SW 1271 (cell line): ENCODE measurements around the gene CCPG1.

Source experiments
- DNase-seq, 2 experiments: peaks; one replicate each; lab custom pipeline; 2025; lab: John Stamatoyannopoulos, UW

The CCPG1 gene

DNA sequence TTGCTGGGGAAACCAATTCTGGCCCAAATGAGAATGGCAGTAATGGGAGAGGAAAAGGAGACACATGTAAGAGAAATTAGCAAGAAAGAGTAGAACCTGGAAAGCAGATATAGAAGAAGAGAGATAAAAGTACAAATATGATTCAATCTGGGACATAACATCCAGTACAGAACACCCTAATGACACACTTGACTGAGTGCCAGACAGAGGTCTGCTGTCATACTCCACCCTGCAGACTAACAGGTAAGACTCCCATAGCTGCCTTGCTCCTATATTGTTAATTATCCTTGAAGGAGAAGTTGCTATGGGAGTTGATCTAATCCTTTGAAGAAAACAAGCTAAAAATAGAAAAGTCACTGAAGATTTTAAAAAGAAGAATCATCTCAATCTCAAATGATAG lies 21.1 kb downstream of the CCPG1 start:
- no peak for DNase-seq

DNA sequence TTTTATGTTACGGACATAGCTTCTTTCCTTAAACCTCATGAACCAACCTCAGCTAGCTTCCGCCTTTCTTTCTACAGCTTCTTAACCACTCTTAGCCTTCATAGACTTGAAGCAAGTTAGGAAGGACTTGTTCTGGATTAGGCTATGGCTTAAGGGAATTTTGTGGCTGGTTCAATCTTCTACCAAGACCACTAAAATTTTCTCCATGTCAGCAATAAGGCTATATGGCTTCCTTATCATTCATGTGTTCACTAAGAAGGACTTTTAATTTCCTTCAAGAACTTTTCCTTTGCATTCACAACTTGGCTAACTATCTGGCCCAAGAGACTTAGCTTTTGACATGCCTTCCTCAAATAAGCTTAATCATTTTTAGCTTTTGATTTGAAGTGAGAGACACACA lies 24.5 kb downstream of the CCPG1 start:
- no peak for DNase-seq

DNA sequence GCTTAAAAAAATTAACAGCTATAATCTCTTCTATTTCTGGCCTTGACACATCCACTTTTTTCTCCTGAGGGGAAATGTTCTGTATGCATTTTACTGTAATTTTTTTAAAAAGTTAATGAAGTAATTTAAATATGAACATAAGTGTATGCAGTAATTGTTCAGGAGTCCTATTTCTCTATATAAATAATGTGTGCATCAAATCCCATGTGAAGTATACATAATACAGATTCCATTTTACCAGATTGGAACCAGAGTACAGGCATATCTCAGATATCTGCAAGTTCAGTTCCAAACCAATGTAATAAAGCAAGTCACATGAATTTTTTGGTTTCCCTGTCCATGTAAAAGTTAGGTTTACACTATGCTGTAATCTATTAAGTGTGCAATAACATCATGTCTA lies 26.6 kb downstream of the CCPG1 start:
- DNase-seq, result no peak

DNA sequence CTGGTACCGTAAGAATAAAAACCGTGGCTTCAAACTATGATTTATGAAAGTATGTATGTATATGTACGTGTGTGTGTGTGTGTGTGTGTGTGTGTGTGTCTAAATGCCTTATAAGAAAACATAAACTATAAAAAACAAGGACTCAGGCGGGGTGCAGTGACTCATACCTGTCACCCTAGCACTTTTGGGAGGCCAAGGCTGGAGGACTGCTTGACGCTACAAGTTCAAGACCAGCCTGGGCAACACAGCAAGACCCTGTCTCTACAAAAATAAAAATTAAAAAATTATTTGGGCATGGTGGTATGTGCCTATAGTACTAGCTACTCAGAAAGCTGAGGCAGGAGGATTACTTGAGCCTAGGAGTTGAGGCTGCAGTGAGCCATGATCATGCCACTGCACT lies 29.1 kb downstream of the CCPG1 start:
- no peak for DNase-seq

DNA sequence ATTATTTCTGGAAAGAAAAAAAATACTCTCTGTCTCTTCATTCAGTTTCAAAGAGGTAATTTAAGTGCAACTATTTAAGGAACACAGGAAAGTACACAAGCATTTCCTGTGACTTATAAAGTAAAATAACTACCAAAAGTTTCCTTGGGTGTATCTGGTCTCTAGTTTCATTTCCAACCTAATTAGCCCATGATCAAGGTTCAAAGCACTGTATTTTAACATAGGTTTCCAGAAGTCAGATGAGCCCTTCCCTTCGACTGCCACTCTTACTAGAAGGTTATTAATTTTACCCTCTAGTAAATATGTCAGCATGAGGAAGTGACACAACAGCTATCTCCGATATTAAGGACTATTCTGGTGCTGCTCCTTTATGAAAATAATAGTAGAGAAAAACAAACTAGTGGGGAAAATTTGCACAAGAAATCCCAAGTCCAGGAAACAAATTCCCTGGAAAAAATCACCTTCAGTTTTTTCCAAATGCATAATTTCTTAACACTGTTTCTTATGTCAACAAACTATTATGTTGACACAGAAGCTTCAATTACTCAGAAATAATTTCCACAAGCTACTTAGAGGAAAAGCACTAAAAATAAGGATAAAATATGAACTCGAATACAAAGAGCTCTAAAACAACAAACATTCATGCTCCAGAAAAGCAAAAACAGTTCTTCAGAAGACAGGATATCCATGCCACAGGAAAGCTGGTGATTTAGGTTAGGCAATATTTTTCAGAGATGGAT lies 35.3 kb downstream of the CCPG1 start:
- no peak for DNase-seq

DNA sequence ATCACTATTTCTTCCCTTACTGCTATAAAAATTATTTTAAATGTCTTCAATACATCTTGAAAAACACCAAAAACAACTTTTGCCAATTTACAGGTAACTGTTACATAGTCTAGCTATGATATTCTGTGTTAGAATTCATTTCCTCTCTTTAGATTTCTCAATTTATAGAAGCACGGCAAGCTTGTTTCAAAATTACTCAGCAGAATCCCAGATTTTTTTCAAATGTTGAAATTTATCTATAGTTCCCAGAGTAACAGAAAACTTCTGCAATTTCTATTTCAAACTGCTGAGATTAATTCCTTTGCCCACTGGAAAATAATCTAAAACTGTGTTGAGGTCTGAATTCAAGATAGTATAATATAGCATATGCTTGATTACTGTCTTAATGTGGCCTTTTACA lies 41.2 kb downstream of the CCPG1 start:
- DNase-seq, result no peak

DNA sequence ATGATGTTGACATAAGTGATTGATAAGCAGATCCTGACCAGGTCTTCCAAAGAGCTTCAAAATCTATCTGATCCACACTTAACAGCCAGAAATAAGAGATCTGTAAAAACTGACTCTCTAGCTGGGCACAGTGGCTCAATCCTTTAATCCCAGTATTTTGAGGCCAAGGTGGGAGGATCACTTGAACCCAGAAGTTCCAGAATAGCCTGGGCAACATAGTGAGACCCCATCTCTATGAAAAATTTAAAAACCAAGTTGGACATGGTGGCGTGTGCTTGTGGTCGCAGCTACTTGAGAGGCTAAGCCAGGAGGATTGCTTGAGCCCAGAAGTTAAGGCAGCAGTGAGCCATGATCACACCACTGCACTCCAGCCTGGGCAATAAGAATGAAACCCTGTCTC lies 45.5 kb downstream of the CCPG1 start:
- no peak for DNase-seq

DNA sequence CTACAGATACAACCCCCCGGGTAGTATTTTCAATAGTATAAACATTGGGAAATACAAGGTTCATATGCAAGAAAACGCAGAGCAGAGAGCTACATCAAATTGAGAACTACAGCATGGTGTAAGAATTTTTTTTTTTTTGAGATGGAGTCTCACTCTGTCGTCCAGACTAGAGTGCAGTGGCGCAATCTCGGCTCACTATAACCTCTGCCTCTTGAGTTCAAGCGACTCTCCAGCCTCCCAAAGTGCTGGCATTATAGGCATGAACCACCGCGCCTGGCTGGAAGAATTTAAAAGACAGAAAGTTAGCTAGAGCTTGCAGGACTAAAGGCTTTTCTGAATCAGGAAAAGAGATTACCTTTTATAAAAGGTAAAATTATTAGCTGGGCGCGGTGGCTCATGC lies 47.1 kb downstream of the CCPG1 start:
- no peak for DNase-seq

DNA sequence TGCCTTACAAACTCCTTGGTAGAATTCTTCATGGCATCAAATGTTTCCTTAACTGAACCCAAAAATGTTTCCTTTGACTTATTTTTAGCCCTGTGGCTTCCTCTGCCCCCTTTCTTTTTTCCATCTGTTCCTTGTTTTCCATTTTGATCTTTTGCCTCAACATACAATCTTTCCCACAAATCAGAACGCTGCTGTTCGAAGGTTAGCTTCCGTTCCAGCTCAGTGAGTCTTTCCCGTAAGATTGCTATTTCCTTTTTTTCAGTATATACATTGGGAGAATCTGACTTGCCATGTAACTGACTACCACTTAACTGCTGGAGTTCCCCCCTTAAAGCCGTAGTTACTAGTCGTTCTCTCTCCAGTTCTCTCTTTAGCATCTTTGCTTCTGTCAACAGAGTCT lies 47.9 kb downstream of the CCPG1 start:
- DNase-seq, result no peak

DNA sequence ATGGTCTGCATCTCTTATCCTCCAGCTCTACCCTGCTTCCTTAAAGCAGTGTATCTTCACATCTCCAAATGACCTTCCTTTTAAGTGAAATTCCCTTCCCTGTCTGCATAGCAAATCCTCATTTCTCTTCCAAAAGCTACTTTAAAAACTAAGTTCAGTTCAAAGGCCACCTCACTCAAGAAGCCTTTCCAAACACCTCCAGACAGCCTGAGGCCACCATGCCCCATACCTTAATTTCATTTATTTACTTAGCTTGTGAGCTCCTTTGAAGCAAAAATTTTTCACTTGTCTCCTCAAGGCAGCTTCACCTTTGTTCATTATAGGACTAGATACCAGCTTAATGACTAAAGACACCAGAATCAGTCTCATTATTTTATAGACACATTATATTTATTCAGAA lies 49.7 kb downstream of the CCPG1 start:
- DNase-seq, result no peak

DNA sequence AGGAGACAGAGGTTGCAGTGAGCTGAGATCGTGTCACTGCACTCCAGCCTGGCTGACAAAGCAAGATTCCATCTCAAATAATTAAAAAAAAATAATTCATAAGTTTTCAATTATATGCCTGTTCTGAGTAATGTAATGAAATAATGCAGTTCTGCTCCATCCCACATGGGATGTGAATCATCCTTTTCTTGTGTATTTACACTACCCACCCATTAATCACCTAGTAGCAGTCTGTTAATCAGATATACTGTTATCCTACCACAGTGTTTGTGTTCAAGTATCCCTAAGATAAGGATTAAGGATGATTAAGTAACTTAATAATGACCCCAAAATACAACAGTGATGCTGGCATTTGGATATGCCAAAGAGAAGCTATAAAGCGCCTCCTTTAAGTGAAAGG lies 50.4 kb downstream of the CCPG1 start:
- no peak for DNase-seq

DNA sequence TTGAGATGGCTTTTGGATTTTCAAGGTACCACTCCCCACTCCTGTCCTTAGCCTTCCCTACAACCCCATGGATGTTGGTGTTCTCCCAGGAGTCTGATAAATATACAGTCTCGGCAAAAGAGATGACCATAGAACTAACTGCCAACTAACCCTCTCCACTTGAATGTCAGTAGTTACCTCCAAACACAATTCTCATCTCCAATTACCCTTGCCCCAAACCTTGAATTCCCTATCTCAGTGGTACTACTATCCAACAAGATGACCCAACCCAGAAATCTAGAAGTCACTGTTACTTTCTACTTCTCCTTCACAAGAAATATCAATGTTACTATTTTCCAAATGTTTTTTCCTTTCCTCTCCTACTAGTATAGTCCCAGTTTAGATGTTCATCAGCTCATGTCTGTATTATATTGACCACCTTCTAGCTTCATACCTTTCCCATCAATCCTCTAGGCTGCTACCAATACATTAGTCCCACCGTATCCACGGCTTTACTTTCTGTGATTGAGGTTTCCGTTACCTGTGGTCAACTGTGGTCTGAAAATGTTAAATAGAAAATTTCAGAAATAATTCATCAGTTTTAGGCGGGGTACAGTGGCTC lies 51.1 kb downstream of the CCPG1 start:
- DNase-seq, result no peak

DNA sequence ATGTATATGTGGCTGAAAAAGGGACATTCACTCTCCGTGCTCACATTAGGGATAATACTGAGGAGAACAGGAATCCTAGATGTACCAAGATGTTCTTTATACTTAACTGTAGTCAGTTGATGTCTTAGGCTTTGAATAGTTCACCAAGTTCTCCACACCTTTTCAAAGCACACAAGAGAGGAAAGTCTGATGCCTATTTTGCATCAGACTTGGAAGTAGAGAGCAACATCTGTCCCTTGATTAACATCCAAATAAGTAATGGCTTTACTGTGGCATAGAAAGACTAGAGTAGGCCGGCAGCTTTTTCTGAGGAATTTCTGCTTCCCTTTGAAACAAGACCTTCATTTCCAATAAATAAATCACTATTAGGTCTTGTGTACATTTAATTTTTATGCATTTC lies 55.1 kb downstream of the CCPG1 start:
- no peak for DNase-seq

DNA sequence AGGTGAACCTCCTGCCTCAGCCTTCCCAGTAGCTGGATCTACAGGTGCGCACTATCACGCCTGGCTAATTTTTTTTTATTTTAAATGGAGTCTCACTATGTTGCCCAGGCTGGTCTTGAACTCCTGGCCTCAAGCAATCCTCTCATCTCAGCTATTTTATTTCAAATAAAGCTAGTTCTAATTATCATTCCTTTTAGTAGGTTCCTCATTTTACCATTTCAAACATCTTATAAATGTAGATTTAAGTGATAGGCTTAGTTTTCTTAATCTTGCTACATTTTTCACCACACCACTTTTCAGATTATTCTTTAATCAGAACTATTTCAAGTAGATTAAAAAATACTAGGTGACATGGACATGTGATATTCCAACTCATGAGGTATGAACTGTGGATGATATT lies 58.9 kb downstream of the CCPG1 start:
- DNase-seq, result no peak

DNA sequence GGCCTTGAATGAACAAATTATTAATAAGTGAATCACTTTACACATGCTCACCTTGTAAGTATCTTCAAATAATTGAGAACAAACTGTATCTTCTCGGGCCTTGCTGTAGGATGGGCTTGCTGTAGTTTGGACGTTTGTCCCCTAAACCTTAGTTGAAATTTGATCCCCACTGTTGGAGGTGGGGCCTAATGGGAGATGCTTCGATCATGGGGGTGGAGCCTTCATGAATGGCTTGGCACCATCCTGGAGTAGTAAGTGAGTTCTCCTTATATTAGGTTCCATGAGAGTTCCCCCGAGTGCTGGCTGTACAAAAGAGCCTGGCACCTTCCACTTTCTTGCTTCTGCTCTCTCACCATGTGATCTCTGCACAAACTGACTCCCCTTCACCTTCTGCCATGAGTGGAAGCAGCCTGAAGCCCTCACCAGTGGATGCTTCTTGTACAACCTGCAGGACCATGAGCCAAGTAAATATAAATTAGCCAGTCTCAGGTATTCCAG lies 59.8 kb downstream of the CCPG1 start:
- DNase-seq, result no peak

DNA sequence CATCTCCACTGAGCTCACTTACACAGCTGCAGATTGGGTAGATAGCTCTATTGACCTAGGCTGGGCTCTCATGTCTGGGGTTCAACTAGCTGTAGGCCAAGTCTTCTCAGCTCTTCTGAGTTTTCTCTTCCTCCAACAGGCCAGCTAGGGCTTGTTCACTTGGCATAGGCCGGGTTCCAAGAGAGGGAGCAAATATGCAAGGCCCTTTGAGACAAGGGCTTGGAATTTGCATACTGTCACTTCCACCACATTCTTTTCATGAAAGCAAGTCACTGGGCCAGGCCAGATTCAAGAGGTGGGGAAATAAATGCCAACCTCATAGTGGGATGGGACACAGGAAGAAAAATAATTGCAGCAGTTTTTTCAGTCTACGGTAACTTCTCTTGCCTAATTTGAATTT lies 64.0 kb downstream of the CCPG1 start:
- no peak for DNase-seq

DNA sequence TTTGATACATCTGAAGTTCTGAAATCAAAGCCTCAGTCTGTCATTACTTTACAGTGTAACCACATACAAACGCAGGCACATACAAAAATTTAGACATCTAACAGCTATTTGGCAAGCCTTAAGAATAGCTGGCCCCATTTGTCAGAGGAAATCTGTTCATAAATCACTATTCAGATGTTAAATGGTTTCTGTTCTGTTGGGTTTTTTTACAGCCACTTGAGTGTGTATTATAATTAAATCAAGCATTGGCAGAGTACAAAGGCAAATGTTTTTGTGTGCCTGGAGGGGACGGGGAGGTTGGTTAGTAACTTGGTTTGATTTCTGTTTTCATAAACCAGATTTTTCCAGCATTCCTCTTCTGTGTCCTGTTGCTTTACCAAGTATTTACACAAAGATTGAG lies 65.0 kb downstream of the CCPG1 start:
- DNase-seq, result no peak

DNA sequence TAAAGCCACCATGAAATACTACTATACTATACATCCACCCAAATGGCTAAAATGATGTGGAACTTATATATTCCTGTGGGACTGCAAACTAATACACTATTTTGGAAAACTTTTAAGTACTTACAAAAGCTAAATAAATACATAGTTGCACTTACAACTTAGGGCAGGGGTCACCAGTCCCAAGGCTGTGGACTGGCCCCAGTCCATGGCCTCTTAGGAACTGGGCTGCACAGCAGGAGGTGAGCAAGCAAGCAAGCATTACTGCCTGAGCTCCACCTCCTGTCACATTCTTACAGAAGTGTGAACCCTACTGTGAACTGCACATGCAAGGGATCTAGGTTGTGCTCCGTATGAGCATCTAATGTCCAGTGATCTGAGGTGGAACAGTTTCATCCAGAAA lies 71.0 kb downstream of the CCPG1 start:
- no peak for DNase-seq

DNA sequence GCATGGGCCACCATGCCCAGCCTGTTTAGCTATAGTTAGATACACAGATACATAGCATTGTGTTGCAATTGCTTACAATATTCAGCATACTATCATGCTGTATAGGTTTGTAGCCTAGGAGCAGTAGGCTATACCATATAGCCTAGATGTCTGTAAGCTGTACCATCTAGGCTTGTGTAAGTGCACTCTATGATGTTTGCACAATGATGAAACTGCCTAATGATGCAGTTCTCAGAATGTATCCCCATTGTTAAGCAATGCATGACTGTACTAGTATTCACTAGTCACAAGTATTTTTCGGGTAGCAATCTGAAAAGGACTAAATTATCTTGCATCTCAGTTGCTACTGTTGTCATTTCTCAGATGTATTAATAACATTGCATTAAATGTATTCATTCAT lies 73.2 kb downstream of the CCPG1 start:
- DNase-seq, result no peak

DNA sequence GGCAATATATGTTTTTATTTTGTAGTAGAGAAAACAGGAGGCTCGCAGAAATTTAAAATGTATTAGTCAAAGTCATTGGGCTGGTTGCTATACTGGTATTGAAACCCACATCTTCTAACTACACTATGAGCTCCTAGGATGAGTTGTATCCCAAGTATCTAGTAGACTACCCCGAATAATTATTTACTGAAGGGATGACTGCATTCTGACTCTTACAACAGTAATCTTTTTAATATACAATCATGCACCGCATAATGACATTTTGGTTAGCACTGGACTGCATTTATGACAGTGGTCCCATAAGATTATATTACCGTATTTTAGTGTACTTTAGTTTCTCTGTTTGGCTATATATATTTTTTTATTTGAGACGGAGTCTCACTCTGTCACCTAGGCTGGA lies 73.8 kb downstream of the CCPG1 start:
- DNase-seq, result no peak

DNA sequence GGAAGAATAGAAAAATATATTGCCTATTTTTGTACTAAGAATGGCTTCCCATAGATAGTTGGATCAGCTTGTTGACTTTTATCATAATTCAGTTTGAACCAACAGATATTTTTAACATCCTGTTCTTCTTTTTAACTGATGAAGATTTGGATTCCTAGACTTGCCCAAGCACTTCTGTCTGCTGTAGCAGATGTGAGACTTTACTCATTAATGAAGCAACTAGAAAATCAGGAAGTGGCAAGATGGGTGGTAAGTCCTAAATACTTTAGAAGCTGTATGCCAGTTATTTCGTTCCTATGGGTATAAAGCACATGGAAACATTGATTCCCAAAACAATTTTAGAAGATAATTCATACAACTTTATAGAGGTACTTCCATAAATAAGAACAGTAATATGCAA lies 80.8 kb downstream of the CCPG1 start:
- no peak for DNase-seq

DNA sequence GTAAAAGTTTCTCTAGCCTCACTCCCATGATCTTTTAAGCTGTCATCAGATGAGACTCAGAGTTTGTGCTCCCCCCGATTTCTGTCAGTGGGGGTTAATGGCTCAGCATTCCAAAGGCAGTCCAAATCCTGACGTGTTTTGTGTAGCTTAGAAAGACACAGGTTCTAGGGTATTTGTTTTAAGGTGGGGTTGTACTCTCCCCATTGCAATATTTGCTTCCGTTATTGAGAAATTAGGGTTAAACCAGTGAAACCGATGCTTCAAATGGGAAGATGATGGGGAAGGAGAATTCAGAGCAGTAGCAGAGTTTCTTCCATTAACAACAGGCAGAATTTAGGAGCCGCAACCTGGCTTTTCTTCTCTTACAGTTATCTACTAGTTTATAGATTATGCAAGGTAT lies 85.7 kb downstream of the CCPG1 start:
- DNase-seq, result no peak

DNA sequence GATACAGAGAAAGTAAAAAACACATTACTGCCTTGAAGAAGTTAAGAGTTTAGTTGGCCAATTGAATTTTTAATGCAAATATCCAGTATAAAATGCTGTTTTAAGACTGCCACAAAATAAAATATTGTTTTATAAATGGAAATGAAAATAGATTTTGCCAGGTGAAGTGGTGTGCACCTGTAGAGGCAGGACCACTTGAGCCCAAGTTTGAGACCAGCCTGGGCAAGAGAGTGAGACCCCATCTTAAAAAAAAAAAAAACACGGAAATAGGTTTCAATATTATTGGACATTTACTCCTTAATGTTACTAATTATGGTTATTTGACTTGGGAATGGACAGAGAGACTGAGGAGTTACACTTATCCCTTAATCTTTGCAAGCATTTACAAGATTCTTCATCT lies 87.2 kb downstream of the CCPG1 start:
- DNase-seq, result no peak

DNA sequence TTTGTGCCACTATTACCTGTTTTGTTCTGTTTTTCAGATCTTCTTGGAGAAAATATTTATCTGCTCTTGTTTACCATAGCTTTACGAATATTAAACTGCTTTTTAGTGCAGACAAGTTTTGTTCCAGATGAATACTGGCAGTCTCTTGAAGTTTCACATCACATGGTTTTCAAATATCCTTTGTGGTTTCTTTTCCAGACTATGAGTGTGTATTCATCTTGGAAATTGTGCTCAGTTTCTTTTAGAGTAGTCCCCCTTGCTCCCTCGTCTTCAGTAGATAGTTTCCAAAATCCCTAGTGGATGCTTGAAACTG lies 88.0 kb downstream of the CCPG1 start:
- no peak for DNase-seq
